Measurements from ENCODE around the gene EIF5AL1.
"Not testable (repeated sequence)": the region's sequence is repeated elsewhere in the genome, so short reads cannot be mapped to it uniquely, and the experiment has no call there.

The EIF5AL1 gene

DNA sequence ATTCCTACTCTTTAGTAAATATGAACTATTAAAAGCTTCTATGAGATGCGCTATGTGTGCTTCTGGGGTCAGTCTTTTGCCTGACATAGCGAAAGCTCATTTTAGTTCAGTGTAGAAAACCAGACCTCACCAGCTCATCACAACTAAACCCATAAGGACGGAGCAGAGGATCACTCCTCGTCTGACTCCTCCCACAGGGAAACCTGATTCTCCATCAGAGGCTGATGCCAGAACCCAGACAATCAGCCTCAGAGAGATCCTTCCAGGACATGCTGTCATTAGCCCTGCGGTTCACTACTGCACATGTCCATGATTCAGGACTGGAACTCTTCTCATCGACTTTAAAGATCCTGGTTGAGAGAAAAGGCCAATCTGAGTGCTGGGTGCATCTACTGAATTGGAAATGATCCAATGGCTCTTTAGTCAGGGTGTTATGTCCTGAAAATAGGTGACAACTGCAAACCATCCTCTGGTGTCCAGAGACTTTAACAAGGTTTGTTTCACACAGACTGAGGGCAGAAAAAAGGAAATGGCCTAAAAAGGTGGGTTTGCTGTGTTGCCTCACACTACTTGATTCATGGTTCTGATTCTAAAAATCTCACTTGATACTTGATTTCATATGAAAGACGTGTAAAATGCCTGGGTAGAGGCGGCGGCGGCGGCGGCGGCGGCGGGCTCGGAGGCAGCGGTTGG is at the start of gene EIF5AL1:
Gene EIF5AL1 (plus strand): TSS at position 643 of the 693 bp plus-strand sequence. CDS start 117 bp downstream, outside the sequence.
- not testable (repeated sequence) for DNase-seq

DNA sequence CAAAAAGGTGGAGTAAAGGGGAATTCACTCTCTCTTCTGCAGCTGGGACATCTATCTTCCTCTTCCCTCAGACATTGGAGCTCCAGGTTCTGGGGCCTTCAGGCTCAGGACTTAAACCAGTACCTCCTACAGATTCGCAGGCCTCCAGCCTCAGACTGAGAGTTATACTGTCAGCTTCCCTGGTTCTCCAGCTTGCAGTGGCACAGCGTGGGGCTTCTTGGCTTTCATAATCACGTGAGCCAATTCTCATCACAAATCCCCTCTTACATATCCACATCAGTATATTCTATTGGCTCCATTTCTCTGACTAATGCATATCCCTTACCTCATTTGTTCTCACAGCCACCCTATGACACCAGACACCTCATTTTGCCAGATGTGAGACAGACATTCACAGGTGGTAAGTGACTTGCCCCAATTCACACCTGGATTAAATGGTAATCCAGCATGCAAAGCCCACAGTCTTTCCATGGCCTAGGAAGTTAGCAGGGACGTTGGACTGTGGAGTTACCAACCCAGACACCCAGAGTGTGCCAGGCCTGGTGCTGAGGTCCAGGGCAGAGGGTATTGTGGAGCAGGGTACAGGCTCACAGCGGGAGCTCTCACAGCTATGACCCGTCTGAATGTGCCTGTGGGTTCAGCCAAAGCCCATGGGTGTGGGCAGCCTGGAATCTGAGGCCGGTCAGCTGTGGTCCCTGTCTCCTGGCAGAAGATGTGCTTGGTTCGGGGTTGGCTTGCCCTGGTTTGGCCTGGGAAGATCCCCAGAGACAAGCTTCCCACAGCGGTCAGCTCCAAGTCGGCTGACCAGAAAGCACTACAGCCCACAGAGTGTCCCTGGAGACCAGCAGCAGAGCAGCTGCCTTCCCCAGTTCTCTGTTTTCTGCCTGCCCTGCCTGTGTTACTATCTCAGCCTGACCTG is 48.5 kb upstream of the EIF5AL1 start:
- DNase-seq, result no peak

DNA sequence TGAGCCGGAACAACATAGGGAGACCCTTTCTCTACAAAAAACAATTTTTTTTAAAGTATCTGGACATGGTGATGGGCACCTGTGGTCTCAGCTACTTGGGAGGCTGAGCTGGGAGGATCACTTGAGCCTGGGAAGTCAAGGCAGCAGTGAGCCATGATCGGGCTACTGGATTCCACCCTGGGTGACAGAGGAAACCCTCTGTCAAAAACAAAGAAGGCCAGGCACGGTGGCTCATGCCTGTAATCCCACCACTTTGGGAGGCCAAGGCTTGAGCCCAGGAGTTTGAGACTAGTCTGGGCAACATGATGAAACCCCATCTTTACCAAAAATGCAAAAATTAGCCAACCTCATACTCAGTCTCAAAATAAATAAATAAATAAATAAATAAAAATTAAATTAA is 47.0 kb upstream of the EIF5AL1 start:
- no peak for DNase-seq

DNA sequence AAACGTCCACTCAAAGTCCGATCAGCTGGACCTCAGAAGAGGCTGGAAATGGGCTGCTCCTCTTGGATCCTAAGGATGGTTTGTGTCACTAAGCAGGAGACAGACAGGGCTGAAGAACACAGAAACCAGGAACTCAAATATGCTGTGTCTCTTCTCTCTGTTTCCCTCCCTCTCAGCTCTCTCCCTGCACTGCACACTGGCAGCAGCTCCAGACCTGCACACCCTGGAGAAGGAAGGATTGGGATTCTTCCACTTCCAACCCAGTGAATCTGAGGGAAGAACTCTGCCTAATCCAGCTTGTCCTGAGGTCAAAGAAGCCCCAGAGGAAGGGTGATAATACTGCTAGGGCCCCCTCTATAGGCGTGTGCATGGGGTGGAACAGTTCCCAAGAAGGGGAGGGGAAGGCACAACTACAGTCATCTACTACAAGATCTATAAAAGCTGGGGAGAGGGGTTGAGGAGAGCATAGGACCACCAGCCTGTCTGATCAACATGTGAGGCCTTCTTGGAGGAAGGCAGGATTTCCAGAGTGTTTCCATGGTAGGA is 44.2 kb upstream of the EIF5AL1 start:
- DNase-seq, result no peak

DNA sequence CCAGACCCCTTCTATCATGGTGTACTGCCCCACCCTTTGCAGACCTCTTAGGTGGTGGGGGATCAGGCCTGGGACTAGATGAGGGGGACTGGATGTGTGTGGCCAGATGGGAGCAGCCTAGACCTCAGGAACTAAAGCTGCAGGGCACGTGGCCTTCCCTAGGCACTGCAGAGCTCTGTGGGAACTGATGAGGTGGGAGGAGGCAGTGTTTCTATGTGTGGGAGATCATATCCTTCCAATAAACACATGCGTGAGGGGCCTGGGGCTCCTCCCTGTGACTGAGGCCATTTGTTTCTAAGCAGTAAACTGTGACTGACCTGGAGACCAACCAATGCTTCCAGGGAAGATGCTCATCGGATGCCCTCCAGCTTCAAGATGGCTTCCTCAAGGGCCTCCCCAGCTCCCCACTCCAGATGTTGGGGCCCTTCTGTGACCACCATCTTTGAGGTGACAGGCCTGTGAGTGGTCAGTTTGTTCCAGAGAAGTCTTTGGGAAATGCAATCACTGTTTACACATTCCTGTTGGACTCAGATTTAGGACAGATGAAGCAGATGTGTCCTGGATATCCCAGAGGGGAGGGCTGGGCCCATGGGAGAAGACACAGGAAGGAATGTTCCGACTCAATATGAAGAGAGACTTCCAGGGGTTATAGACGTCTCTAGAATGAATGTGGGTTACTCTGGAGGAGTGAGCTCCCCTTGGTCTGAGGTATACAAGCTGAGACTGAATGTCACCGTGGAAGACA is 43.3 kb upstream of the EIF5AL1 start:
- DNase-seq, result no peak

DNA sequence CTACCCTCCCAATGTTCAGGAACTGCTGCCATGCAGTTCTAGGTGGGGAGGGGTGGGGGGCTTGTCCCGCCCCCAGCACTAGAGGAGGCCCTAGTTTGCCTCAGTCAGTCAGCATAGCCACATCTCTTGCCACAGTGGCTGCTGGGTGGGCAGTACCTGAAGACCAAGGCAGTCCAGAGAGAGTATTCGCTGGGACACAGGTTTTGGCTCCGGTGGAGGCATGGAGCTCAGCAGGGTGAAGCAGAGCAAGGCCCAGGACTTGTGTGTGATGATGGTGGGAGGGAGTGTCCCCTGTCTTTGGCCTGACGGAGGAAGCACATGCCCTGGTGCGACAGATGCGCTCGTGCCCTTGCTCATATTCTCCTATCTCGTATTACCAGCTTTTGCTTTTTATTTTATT is 42.2 kb upstream of the EIF5AL1 start:
- no peak for DNase-seq

DNA sequence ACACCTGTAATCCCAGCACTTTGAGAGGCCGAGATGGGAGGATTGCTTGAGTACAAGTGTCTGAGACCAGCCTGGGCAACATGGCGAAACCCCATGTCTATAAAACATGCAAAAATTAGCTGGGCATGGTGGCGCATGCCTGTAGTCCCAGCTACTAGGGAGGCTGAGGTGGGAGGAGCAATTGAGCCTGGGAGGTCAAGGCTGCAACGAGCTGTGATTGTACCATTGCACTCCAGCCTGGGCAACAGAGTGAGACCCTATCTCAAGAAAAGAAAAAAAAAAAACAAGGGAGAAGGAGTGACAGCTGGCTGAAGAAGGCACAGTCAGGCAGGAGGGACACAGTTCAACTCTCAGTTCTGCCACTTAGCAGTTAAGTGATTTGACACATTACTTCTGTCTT is 40.6 kb upstream of the EIF5AL1 start:
- DNase-seq, result no peak

DNA sequence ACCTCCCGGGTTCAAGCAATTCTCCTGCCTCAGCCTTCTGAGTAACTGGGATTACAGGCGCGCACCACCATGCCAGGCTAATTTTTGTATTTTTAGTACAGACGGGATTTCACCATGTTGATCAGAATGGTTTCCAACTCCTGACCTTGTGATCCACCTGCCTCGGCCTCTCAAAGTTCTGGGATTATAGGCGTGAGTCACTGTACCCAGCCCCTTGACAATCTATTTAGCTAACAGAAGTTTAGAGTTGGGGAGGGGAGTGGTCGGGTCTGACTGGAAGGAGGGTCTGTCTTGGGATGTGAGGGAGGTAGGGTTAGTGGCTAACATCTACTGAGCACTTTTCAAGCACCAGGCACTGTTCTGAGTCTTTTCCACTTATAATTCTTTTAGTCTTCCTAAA is 39.9 kb upstream of the EIF5AL1 start:
- no peak for DNase-seq

DNA sequence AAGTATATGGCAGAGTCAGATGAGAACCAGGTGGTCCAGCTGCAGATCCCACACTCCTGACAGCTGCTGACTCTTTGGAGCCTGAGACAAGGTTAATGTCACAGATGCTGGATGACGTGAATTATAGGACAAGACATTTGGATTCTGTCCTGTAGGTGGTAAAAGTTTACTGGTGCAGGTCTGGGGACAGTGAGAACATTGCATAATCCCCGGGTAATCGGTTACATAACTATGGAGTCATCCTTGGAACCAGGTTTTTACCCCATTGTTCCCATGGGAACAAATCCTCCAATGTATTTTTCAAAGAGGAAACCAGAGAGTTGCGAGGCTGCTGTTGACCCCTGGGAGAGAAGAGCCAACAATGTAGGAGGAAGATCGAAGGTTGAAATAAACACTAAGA is 39.4 kb upstream of the EIF5AL1 start:
- DNase-seq, result no peak

DNA sequence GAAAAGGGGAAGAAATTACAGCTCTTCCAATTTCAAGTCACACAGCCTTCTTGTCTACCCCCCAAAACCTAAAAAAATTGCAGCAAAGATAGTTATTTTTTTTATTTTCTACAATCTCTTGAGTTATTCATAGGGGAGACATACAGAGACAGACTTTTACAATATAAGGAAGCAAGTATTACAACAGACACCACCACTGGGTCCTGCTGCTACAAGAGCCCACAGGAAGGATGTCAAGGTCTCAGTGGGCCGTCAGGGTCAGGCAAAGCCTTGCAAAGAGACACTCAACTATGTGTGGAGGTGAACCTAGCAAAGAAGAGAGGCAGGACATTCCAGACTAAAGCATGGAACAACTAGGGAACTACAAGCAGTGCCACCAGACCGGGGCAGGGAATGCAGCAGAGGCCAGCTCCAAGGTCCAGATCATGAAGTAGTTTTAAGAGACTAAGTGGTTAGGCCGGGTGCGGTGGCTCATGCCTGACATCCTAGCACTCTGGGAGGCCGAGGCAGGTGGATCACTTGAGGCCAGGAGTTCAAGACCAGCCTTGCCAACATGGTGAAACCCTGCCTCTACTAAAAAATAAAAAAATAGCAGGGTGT is 38.7 kb upstream of the EIF5AL1 start:
- no peak for DNase-seq

DNA sequence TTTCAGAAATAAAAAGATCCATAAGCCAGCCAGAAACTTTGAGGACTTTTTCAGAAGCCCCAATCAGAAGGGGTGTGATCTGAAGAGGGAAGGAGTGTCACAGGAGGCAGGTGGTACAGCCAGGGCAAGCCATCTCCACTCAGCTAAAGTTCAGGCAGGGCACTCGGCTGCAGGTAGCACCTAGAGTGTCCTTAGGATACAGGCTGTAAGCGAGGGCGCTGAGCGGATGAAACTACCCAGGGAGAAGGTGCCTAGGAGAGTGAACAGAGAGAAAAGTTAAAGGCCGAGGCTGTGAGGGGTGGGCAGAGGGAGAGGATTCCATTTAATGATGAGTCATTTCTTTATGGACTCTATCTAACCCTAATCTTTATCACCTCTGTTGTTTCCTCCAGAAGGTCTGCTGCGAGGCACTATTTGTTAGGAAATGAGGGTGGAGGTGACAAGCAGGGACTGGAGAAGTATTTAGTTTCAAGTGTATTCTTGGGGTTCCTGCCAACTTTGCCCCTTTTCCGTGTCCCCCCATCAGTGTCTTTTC is 37.1 kb upstream of the EIF5AL1 start:
- DNase-seq, result no peak

DNA sequence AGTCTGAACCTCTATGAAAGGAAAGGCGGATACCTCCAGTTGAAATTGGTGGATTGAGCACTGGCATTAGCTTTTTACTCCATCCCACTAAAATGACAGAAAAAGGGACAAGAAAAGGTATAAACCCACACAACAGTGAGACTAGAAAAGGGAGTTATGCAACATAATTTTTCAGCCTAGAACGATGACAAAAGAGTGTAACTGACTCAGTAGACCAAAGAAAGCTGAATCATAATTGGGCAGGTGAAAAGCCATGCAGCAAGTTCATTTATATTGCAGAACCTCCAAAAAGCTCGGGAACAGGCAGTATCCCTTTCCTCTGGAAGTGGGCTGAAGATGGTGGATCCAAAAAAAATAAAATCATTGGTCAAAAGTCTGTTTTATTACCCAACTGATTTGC is 36.5 kb upstream of the EIF5AL1 start:
- no peak for DNase-seq

DNA sequence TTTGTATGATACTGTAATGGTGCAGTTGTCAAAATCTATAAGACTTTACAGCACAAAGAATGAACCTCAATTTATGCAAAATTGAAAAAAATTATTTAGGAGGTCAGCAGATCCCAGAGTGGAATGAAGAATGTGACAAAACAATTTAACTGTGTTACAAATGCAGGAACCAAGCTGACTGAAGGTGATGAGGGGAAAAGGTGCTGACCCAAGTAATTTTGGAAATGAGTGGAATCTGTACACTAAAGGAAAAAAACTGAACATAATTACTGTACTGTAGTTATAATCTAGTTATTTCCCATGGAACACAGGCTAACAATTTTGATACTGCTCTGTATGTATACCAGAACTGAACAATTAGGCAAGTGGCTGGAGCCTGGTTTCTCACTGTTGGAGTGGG is 35.7 kb upstream of the EIF5AL1 start:
- DNase-seq, result no peak

DNA sequence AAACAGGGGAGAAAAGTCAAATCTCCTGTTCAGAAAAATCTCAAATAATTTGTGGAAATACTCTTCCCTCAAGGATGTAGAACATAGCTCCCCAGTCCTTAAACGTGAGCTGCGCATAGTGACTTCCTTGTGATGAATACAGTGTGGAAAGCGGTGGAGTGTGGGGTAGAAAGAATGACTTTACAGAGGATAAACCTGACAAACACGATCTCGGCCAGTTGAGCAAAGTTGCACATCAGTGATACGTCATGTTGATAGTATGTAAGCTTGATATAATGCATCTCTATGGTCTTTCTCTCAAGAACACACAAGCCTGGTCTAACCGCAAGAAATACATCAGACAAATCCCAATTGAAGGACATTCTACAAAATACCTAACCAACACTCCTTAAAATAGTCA is 34.9 kb upstream of the EIF5AL1 start:
- DNase-seq, result no peak

DNA sequence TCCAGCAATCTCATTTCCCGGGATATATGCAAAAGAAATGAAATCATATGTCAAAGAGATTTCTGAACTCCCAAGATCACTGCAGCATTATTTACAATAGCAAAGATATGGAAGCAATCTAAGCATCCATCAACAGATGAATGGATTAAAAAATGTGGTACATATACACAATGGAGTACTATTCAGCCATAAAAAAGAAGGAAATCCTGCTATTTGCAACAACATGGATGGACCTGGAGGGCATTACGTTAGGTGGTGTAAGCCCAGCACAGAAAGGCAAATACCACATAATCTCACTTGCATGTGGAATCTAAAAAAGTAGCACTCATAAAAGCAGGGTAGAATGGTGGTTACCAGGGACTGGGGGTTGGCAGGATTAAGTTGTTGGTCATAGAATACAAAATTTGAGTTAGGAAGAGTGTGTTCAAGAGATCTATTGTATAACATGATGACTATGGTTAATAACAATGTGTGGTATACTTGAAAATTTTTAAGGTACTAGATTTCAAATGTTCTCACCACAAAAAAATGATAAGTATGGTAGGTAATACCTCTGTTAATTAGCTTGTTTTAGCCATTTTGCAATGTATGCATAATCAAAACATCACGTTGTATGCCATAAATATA is 32.9 kb upstream of the EIF5AL1 start:
- no peak for DNase-seq

DNA sequence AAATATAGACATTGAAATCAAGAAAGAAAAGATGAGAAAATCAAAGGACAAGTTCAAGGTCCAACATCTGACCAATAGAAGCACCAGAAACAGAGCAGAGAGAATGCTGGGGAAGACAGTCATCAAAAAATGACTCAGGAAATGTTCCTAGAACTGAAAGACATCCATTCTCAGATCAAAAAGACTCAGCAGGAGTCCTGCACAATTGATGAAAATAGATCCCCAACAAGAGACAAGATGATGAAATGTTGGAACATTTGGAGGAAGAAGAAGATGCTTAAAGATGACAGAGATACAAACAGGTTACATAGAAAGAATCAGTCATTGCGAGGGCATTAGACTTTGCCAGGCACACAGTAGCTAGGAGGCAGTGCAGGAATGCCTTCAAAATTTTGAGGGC is 30.0 kb upstream of the EIF5AL1 start:
- no peak for DNase-seq

DNA sequence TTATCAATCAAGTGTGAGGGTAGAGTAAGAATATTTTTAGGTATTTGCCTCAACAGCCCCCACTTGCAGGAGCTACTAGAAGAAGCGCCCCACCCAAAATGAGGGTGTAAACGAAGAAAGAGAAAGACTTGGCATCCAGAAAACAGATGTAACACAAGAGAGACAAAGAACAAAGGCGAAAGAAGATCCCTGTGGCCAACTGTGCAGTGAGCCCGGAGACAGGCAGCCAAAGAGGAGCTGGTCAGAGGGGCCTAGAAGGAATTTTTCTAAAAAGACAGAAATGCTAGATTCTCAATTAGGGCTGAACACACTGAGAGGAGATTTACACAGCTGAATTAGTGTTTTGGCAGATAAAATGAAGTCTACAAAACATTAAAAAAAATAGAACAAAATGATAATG is 29.6 kb upstream of the EIF5AL1 start:
- no peak for DNase-seq

DNA sequence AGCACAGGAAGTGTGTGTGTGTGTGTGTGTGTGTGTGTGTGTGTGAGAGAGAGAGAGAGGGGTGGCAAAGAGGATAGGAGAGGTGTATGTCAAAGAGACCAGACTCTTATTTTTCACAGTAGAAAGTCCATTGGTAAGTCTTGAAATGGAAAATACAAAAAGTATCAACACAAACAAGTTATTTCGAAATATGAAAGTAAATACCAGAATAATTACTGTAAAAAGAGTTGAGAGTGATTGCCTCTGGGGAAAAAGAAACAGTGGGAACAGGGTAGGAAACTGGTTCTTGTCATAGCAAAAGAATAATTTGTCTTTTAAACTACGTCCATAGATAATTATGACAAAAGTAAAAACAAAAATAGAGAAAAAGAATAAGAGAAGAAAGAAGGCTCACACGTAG is 29.0 kb upstream of the EIF5AL1 start:
- DNase-seq, result no peak

DNA sequence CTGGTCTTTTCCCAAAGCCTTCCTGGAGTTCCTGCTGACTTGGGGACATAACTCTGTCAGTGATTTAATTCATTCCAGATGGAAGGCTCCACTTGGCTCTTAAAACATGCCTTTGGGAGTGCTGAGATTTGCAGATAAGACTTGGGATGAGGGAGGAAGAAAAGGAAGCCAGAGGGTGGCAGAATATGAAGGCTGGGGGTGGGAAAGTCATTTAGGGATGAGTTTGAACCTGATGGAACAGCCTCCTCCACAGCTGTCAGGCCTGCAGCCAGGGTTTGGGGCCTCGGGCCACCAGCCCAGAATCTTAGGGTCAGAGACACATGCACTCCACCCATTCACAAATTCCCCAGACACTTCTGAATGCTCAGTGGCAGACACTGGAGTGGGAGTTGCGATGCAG is 28.4 kb upstream of the EIF5AL1 start:
- DNase-seq, result no peak

DNA sequence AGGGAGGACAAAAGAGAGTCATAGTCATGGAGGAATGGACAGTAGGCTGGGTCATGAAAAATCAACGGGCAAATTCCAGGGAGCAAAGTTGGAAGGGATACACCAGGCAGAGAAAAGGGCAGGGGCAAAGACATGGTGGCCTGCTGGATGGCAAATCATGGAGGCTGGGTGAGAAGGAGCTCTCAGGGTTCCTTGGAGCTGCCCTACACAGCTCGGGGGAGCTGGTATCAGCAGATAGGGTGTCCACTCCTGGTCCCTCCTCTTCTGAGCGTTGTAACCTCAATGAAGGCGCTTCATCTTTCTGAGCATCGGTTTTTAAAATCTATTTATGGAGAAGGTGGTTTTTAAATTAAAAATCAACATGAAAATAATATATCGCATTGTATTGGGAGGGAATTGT is 27.9 kb upstream of the EIF5AL1 start:
- DNase-seq, result no peak

DNA sequence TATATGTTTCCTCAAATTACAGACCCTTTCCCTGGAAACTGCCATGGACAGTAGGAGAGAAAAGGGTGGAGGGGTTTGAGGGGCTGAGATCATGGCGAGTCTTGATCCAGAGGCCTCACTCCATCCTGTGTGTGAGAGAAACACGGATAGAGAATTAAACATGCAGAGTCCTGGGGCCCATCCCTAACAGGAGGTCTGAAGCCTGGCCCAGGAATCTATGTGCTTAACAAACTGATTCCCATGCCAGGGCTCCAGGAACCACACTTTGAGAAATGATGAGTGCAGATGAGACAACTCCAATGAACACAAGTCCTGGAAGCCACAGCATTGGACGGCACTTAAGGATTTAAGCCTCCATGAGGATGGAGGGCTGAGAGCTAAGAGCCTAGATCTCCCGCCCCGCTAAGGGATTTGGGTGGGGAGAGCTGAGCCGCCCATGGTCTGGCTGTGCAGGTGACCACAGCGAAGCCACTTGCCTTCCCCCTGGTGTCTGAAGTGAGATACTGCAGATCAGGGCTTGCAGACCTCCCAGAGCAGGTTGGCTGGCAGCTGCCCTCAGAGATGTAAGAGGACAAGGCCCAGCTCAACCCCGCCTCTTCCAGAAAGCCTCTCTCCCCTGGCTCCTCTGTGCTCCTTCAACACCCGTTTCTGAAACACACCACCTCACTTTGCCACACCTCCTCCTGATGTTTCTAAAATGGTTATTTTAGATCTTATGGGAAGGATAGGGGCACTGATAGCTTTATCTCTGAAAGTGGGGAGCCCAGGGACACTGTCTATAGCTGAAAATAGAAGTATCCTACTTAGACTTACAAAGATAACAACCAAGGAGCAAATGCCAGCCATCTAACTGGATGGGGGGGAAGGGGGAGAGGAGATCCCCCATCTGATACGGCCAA is 24.8 kb upstream of the EIF5AL1 start:
- peak; percentile 34 for DNase-seq

All from CD4-positive, alpha-beta T cell treated with Interleukin-12 subunit alpha and Interleukin-12 subunit beta, for 1 hour (primary cell).